ENCODE results near the gene NEDD8.

The NEDD8 gene

DNA sequence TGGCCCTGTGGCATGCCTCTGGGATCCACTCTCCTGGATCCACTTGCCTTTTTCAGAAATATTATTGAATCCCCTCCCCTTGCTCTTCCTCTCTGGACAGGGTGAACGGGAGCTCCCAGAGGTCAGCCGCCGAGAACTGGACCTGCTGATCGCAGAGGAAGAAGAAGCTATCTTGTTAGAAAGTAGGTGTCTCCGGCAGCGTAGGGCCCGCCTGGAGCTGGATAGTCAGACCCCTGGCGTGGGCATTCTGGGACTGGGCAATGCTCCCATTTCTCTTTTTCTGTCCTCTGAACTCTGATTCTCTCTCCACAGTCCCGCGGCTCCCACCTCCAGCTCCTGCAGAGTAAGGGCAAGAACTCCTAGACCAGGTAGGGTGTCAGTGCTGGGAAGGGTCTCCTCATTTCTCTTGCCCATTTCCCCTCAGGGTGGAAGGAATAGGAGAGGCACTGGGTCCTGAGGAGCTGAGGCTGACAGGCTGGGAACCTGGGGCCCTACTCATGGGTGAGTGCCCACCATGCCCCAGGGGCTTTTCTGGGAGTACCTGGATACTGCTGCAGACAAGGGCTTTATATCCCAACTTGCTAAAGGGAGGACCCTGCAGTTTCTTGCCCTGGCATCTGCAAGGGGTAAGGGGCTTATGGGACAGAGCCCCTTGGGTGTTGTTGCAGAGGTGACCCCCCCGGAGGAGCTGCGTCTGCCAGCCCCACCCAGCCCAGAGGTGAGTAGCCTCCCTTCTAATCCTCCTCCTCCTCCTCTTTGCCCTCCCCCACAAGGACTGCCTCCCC lies 54.9 kb downstream of the NEDD8 start:
- DNase-seq = no peak

DNA sequence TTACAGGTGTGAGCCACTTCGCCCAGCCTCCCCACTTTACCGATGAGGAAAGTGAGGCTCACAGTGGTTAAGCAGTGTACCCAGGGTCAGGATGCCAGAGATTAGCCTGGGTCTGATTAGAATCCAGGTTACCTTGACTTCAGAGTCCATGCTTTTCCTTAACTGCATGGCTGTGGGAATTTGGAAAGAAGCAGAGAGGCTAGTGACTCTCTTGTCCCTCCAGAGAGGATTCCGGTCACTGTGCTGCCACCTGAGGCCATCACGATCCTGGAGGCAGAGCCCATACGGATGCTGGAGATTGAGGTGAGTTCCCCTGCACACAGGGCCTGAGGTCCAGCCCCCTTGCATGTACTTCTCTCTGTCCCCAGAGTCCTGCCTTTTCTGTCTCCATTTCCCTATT lies 55.6 kb downstream of the NEDD8 start:
- DNase-seq = no peak

DNA sequence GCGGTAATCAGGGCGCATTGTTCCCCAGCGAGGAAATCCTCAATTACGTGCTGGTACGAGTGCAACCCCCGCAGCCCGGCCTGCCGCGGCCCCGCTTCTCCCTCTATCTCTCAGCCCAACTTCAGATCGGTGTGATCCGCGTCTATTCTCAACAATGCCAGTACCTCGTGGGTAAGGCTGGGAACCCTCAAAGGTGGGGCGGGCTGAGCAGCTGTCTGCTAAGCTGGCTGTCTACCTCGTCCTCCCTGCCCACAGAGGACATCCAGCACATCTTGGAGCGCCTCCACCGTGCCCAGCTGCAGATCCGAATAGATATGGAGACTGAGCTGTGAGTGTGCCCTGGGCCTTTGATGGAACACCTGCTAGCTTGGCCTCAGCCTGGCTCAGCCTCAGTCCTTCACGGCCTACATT lies 59.3 kb downstream of the NEDD8 start:
- no peak for DNase-seq

DNA sequence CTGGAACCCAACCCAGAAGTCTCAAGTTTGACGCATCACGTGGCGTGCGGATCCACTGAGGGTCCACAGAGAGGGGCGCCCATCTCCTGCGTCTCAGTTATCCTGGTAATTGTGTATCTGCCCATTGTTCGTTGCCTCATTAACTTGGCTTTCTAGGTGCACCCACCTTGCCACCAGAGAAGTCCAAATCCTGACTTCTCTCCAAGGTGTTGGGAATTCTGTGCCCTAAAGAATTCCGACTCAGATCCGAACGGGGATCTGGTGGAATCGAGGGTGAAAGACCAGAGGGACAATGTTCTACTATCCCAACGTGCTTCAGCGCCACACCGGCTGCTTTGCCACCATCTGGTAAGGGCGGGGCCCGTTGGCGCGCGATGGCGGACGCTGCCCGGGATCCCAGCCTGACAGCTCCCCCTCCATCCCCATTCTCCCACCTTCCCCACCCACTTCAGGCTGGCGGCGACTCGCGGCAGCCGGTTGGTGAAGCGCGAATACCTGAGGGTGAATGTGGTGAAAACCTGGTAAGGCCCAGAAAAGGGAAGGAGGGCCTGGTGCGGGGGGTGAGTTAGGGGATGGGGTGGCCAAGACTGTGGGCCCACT lies 59.8 kb downstream of the NEDD8 start:
- no peak for DNase-seq

DNA sequence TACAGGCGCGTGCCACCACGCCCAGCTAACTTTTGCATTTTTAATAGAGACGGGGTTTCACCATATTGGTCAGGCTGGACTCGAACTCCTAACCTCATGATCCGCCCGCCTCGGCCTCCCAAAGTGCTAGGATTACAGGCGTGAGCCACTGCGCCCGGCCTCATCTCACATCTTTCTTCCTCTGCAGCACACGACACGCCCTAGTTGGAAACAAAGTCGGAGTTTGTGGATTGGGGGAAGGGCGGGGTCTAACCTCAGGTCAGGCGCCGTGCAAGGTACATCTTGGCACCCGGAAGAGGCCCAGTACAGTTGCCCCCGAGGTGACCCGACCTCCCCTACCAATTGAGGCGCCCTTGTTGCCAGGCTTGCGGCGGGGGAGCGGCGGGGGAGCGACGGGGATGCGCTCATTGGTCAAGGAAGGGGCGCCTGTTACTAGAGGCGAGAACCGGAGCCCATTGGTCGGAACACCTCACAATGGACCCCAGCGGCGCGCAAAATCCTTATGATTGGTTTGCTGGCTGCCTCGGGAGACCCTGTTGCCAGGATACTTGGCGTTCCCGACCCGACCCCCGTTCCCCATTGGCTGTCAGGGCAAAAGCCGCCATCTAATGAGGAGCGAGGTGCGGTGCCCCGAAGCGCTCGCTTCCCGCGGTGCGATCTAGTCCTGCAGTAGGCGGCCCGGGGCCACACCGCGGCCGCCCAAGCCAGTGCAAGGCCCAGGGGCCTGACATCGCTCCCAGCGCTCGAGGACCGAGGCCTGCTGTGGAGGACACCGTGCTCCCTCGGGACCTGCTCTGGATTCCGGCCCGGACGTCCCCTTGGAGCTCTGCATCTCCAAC lies 60.5 kb downstream of the NEDD8 start, which contains the start of gene REC8:
REC8 (plus strand) TSS at position 659 of the 839 bp plus-strand sequence. CDS start 473 bp downstream, outside the sequence.
- DNase-seq = no peak

DNA sequence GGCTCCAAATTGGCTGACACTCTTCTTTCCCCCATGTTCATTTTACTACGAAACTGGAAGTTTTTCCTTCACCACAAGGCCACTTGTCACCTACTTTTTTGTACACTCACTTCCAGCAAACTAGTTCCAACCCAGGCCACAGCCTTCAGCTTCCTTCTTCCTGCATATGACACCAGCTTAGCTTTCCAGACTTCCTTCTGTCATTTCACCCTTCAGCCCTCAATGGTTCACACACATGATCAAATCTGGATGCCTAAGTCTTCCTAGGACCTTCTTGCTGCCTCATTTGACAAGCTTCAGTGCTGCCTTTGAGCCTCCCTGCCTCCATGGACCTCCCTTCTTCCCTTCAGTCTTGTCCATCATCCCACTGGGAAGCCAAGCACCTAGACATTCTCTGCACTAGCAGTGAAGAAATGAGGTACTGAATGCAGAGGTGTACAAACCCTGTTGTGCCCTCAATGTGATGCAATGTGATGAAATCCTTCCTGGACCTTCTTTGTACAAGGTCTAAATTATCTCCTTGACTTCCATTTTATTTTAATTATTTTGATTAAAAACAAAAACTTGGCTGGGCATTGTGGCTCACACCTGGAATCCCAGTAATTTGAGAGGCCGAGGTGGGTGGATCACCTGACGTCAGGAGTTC lies 64.6 kb downstream of the NEDD8 start:
- DNase-seq = no peak

All from GF-D8 (cell line).